ENCODE data around the gene KCNC2. TPM values are rescaled to one million over a fixed set of nuclear protein-coding genes. Genes with fewer than 3 reads are reported as not detected.

KCNC2 gene
- total RNA-seq, 1 experiment from 2014 or later: not detected

Other genes with a start within 250 kb of the KCNC2 start
- 11.8 TPM for gene CAPS2, start 120.5 kb upstream of the KCNC2 start, total RNA-seq (2021; ENCODE audit: unreplicated experiment)
- gene GLIPR1L1, start 124.8 kb upstream of the KCNC2 start, total RNA-seq (2021; ENCODE audit: unreplicated experiment): not detected
- gene GLIPR1L2, start 181.2 kb upstream of the KCNC2 start, total RNA-seq (2021; ENCODE audit: unreplicated experiment): 0.72 TPM